ENCODE measurements around the gene MCMBP.

Gene MCMBP

GRCh38 chr10:119781498-119781897 is 91.1 kb downstream of the MCMBP start:
- no peak for DNase-seq

GRCh38 chr10:119780879-119781480 is 91.7 kb downstream of the MCMBP start:
- no peak for DNase-seq

Measured in MV-4-11 (cell line).